ENCODE results near the gene ANKRD33. TPM values are rescaled to one million over a fixed set of nuclear protein-coding genes. Genes with fewer than 3 reads are reported as not detected.

ANKRD33 gene
- polyA plus RNA-seq, 1 of the 3 experiments (the other 2 are of a cell fraction): not detected

GRCh38 chr12:51917746-51918453 is 30.0 kb downstream of the ANKRD33 start:
- Histone ChIP-seq H3K4me2 (no peak overlapping the region), H3K79me2 (ENCODE audit: insufficient read depth) (no peaks in the 10 kb centered on the region), H3K36me3 (replicated peaks in 1 of 2; ENCODE audit: control insufficient read depth in 1 of 2, insufficient read depth in 2 of 2, low read length in 1 of 2) (no peaks in the 10 kb centered on the region), H3K9me3 (no peaks in the 10 kb centered on the region), H3K27ac (ENCODE audit: low read depth in 2 of 2, low read length in 1 of 2) (peak overlapping the region in 1 of 2 experiments; percentile 94; a peak in 2 of 4 replicates), H3K9ac (no peak overlapping the region), H3K9me2 (no peaks in the 10 kb centered on the region), H2AFZ (ENCODE audit: low read depth) (no peak overlapping the region), H3K4me3 (ENCODE audit: low read depth in 2 of 2, low read length in 1 of 2) (no peak overlapping the region), H3K4me1 (ENCODE audit: control insufficient read depth in 1 of 2, insufficient read depth in 2 of 2, low read depth in 1 of 2, low read length in 1 of 2) (peaks cover 0 to 71% of the 10 kb centered on the region in 2 experiments; a peak in 2 of 4 replicates), H4K20me1 (ENCODE audit: insufficient read depth) (no peaks in the 10 kb centered on the region), H3K27me3 (ENCODE audit: insufficient read depth) (no peaks in the 10 kb centered on the region), H3F3A (replicated peaks; ENCODE audit: insufficient read depth) (no peaks in the 10 kb centered on the region)
- WGBS (ENCODE audit: low lambda C conversion rate): 80% methylated on average over 14 of the region's 16 CpGs
- DNase-seq: peak; percentile 71
- ChIA-PET POLR2A (interaction anchor here (0.6 to 1.1 kb wide), 3 partner anchors 16 to 31 kb away, joined by 3 to 4 read pairs (median 3); no protein-coding TSS in a partner anchor), CTCF (interaction anchor here (0.7 to 3.0 kb wide), 12 partner anchors 9 to 499 kb away, joined by 3 to 12 read pairs (median 4); partner anchors contain the start of gene ACVRL1)
- TF ChIP-seq EZH2phosphoT487 (IDR thresholded peaks at IDR 0.05; ENCODE audit: borderline replicate concordance, low read depth) (no peak), CHD2 (IDR thresholded peaks at IDR 0.05; ENCODE audit: low read length, partially characterized antibody) (no peak), FOXM1 (IDR thresholded peaks at IDR 0.05; ENCODE audit: low read depth) (no peak), MAX (IDR thresholded peaks at IDR 0.05; ENCODE audit: low read depth) (no peak), FOSL2 (IDR thresholded peaks at IDR 0.05; ENCODE audit: borderline replicate concordance, low read depth) (no peak), YY1 (IDR thresholded peaks at IDR 0.05; ENCODE audit: low read depth) (no peak), TEAD4 (IDR thresholded peaks at IDR 0.05; ENCODE audit: borderline replicate concordance, insufficient read depth) (no peak), RXRA (IDR thresholded peaks at IDR 0.05; ENCODE audit: borderline replicate concordance, low read depth) (no peak), NRF1 (IDR thresholded peaks at IDR 0.05; ENCODE audit: low read depth, low read length) (no peak), GATA2 (CRISPR knock-in tag; IDR thresholded peaks at IDR 0.05) (peak; percentile 69), SMC3 (IDR thresholded peaks at IDR 0.05; ENCODE audit: low read depth, low read length) (no peak), POLR2AphosphoS5 (IDR thresholded peaks at IDR 0.05; ENCODE audit: low read depth, low read length) (no peak), FOXJ3 (CRISPR knock-in tag; IDR thresholded peaks at IDR 0.05) (peak; percentile 83), REST (IDR thresholded peaks at IDR 0.05; ENCODE audit: low read depth, low read length) (no peak), TCF12 (IDR thresholded peaks at IDR 0.05) (no peak), EP300 (IDR thresholded peaks at IDR 0.05; ENCODE audit: borderline replicate concordance in 1 of 2, low read depth in 1 of 2, low read length in 1 of 2) (peak in 1 of 2 experiments; percentile 64; a peak in 2 of 4 replicates), JUND (IDR thresholded peaks at IDR 0.05) (no peak), USF2 (IDR thresholded peaks at IDR 0.05; ENCODE audit: borderline replicate concordance, low read depth, low read length) (no peak), IRF3 (IDR thresholded peaks at IDR 0.05; ENCODE audit: low read depth, low read length) (no peak), ELF1 (IDR thresholded peaks at IDR 0.05) (no peak), GABPA (IDR thresholded peaks at IDR 0.05; ENCODE audit: low read depth) (no peak)
- TF ChIP-seq, protein P1, sequence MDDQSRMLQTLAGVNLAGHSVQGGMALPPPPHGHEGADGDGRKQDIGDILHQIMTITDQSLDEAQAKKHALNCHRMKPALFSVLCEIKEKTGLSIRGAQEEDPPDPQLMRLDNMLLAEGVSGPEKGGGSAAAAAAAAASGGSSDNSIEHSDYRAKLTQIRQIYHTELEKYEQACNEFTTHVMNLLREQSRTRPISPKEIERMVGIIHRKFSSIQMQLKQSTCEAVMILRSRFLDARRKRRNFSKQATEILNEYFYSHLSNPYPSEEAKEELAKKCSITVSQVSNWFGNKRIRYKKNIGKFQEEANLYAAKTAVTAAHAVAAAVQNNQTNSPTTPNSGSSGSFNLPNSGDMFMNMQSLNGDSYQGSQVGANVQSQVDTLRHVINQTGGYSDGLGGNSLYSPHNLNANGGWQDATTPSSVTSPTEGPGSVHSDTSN (IDR thresholded peaks at IDR 0.05): no peak
- TF ChIP-seq, protein P2, sequence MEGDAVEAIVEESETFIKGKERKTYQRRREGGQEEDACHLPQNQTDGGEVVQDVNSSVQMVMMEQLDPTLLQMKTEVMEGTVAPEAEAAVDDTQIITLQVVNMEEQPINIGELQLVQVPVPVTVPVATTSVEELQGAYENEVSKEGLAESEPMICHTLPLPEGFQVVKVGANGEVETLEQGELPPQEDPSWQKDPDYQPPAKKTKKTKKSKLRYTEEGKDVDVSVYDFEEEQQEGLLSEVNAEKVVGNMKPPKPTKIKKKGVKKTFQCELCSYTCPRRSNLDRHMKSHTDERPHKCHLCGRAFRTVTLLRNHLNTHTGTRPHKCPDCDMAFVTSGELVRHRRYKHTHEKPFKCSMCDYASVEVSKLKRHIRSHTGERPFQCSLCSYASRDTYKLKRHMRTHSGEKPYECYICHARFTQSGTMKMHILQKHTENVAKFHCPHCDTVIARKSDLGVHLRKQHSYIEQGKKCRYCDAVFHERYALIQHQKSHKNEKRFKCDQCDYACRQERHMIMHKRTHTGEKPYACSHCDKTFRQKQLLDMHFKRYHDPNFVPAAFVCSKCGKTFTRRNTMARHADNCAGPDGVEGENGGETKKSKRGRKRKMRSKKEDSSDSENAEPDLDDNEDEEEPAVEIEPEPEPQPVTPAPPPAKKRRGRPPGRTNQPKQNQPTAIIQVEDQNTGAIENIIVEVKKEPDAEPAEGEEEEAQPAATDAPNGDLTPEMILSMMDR (IDR thresholded peaks at IDR 0.05): no peak
- TF ChIP-seq, protein P3, sequence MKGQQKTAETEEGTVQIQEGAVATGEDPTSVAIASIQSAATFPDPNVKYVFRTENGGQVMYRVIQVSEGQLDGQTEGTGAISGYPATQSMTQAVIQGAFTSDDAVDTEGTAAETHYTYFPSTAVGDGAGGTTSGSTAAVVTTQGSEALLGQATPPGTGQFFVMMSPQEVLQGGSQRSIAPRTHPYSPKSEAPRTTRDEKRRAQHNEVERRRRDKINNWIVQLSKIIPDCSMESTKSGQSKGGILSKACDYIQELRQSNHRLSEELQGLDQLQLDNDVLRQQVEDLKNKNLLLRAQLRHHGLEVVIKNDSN (IDR thresholded peaks at IDR 0.05; ENCODE audit: borderline replicate concordance, low read depth): no peak

Data from SK-N-SH (cell line).